HT-29 (cell line): ENCODE results near the gene ZFAND3. TPM values are rescaled to one million over a fixed set of nuclear protein-coding genes. Genes with fewer than 3 reads are reported as not detected.
"Not testable (repeated sequence)": the region's sequence is repeated elsewhere in the genome, so short reads cannot be mapped to it uniquely, and the experiment has no call there.

ENCODE experiments used
- DNase-seq: peaks from one replicate; pipeline ENCODE4 v3.0.0-alpha.2; 2015; ENCODE audit warnings: low spot score
- total RNA-seq: library from RNA; depleted of rRNA; stranded (reverse); fragments of >200 nt; shearing (Covaris generic); gene quantifications from 2 replicates; pipeline ENCODE4 v1.2.3, GENCODE V29; 2014

ZFAND3 gene
- total RNA-seq, 1 experiment from 2014 or later: 19.6 TPM

DNA sequence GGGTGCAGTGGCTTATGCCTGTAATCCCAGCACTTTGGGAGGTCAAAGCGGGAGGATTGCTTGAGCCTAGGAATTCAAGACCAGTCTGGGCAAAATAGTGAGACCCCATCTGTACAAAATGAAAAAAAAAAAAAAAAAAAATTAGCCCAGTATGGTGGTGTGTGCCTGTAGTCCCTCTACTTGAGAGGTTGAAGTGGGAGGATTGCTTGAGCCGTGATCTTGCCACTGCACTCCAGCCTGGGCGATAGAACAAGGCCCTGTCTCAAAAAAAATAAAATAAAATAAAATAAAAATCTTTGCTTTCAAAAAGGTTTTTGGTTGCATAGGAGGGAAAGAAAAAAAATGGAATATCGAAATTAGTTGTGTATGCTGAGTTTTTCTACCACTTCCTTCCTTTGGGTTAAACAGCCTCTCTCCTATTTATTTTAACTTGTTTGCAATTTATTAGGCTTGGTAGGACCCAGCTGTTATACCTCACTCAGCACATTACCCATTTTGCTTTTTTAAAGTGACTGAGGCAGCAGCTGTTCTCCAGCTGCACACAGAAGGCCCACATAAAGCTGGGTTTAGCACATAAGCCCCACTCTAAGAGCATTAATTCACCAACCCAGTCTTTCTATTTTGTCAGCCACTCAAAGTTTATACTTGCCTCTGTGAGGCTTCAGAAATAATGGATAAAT is 152.3 kb downstream of the ZFAND3 start:
- DNase-seq: no peak

DNA sequence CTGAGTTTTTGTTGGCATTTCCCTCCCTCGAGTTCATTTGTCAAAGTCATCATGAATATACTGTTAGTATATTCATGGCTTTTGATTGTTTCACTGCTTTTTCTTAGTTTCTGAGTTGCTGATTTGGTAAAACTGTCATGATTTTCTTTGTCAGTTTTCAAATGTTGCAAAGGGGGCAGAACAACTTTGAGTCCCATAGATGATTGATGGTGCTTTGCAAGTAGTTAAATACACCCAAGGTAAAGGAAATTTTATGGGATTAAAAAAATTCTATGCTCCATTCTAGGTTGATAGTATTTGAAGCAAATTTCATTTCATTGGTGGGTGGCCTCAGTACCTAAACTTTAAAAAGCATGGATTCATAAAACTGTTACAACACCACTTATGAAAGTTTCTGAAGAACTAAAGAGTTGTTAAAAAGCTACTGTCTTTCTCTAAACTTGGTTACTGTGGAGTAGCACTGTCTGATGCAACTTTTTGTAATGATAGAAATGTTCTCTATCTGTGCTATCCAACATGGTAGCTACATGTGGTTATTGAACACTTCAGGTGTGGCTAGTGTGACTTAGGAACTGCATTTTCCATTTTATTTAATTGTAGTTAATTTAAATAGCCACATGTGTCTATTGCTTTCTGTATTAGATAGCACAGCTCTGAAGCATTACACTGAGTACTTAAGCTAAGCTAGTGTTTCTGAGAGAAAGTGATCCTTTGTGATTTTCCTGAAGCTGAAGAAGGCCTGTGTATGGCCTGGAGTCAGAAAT is 153.6 kb downstream of the ZFAND3 start:
- no peak for DNase-seq

DNA sequence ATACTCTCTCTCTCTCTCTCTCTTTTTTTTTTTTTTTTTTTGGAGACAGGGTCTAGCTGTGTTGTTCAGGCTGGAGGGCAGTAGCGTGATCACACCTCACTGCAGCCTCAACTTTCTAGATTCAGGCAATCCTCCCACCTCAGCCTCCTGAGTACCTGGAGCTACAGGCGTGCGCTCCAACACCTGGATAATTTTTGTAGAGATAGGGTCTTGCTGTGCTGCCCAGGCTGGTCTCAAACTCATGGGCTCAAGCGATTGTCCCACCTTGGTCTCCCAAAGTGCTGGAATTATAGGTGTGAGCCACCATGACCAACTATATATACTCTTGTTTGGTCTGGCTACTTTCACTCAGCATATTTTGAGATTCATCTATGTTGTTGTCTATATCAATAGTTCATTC is 154.9 kb downstream of the ZFAND3 start:
- DNase-seq: no peak

DNA sequence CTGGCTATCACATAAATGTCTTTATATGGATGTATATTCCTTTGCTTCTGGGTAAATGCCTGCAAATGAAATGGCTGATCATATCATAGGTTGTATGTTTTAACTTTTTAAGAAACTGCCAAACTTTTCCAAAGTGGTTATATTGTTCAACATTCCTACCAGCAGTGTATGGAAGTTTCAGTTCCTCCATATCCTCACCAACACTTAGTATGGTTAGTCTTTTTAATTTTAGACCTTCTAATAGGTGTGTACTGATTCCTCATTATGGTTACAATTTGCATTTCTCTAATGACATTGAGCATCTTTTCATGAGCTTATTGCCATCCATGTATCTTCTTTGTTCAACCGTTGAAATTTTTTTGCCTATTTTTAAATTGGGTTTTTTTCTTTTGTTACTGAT is 155.4 kb downstream of the ZFAND3 start:
- DNase-seq: no peak

DNA sequence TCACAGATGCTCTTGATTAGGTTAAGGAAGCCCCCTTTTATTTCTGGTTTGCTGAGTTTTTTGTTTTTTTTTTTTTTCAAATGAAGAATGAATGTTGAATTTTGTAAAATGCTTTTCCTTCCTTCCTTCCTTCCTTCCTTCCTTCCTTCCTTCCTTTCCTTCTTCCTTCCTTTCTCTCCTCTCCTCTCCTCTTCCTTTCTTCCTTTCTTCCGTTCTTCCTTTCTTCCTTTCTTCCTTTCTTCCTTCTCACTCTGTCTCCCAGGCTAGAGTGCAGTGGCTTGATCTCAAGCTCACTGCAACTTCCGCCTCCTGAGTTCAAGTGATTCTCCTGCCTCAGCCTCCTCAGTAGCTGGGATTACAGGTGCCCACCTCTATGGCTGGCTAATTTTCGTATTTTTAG is 158.2 kb downstream of the ZFAND3 start:
- no peak for DNase-seq

DNA sequence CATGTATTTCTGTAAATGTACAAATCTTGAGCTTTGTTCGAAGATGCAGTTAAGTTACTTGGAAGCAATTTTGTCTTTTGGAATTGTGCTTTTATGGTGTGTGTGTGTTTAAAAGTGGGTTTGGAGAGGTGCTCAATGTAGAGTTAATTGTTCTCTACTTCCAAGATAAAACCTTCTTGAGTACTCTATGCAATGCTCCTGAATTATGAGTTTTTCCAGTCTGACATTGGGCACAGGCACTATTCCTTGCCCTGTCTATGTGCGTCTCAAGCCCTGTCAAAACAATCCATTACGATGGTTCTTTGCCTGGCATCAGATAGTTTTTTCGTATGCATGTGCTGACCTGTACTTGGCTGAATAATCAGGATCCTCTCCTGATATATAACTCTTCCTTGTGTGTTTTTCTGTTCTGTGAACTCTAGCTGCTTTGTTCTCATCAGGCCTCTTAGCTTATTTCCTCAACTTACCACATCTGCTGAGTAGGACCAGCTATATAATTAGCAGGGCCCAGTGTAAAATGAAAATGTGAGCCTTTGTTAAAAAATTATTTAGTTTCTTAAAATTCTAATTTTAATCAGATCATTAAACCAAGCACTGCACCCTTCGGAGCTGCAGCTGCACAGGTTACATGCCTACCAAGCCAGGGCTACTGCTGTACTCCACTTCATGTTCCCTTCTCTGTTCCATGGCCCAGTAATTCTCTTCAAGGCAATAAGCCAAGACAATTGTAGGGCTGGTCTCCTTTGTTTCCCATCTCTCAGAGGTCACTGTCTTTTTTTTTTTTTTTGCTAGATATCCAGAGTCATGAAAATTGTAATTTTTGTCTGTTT is 160.1 kb downstream of the ZFAND3 start:
- DNase-seq: no peak

DNA sequence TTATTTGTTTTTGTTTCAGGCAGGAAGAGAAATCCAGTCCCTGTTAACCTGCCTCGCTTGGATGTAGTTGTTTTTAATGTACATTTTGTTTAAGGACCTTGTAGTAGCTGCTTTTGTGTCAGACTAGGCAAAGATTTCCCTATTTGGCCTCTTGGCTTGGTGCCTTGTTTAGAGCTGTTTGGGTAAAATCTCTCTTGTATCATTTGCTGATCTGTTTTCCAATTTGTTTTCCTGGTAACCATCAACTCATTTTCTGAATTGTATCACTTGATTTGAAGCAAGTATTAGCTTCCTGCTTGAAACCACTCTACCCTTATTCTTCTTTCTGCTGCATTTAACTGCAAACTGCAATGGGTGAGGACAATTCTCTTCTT is 160.7 kb downstream of the ZFAND3 start:
- no peak for DNase-seq

DNA sequence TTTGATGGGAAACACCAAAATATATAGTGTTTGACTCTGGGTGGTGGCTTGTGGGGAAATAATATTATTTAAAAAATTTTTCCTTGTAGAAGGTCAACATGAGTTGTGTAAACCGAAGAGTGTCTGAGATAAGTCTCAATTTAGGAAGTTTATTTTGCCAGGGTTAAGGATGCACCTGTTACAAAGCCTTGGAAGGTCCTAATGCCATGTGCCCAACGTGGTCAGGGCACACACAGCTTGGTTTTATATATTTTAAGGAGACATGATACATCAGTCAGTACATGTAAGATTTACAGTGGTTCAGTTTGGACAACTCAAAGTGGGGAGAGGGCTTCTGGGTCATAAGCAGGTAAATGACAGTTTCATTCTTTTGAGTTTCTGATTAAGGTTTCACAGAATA is 162.1 kb downstream of the ZFAND3 start:
- no peak for DNase-seq

DNA sequence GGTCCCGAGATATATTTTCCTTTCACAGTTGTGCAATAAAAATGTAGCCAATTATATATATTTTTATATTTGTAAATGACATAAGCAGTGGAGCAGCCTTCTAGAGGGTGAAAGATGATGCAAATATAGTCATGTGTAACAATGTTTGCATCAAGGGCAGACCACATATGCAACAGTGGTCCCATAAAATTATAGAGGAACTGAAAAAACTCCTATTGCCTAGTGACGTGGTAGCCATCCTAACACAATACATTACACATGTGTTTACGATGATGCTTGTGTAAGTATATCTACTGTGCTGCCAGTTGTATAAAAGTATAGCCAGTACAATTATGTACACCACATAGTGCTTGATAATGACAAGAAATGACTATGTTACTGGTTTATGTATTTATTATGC is 162.8 kb downstream of the ZFAND3 start:
- DNase-seq: no peak

DNA sequence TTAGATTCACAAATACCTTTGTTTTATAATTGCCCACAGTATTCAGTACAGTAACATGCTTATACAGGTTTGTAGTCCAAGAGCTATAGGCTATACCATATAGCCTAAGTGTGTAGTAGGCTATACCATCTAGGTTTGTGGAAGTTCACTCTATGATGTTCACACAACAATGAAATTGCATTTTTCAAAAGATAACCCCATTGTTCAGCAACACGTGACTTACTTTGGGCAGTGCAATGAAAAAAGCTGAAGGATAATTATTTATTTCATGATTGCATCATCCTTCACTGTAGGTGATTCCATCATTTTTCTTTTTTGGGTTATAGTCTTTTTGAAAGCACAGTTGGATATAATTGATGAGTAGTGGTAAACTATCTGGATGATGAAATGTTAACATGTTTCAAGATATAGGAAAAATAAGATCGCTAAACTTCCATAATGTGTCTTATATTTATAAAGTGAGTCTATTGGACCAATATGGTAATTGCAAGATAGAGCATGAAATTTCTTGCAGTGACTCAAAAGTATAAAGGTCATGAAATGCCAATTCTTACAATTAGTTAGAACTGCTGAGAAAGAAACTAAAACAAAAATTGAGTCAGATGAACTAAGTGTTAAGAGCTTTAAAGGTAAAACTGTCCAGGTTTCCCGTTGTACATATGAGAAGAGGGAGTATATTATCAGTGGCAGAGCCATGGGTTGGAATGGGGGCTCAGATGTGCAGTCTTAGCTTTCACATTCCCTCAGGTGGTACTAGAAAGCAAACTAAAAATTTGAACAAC is 164.4 kb downstream of the ZFAND3 start:
- DNase-seq: no peak

DNA sequence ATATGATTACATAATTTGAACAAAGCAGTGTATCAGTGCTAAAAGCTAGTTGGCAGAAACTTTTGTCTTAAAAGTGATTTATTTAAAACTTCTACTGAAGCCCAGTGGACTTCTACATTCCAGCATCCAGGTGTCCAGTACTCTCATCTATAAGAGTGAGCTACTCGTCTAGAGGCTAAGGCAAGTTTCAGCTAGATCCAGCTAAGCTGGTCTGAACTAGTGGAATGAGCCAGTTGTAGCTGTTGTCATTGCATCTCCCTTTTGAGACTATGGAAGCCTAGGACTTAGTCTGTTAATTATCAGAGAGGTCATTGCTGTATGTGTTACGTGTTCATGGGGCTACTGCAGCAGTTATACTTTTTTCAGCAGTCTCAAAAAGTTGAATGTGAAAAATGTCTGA is 165.1 kb downstream of the ZFAND3 start:
- DNase-seq: no peak

DNA sequence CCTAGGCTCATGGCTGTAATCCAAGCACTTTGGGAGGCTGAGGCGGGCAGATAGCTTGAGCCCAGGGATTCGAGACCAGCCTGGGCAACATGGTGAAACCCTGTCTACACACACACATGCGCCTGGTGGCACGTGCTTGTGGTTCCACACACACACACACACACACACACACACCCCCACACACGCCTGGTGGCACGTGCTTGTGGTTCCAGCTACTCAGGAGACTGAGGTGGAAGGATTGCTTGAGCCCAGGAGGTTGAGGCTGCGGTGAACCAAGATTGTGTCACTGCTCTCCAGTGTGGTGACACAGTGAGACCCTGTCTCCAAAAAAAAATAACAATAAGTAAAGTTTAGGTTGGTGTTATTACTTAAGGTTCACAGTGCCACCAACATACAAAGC is 165.8 kb downstream of the ZFAND3 start:
- no peak for DNase-seq

DNA sequence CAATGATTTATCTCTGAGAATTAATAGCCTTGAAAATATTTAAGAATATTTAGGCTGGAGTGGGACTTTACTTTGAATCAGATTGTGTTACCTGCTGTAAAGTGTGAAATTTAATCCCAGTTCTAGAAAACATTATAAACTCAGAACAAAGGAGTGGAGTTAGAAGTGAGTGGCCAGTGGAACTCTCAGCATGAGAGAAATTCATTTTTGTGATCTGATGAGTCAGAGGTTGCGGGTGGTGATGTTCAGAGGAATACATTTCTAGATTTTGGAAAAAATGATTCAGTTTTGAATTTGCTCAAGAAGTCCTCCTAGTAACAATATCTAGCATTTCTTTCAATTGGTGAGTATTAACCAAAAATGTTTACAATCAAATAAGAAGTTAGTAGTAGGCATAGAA is 167.5 kb downstream of the ZFAND3 start:
- DNase-seq: no peak

DNA sequence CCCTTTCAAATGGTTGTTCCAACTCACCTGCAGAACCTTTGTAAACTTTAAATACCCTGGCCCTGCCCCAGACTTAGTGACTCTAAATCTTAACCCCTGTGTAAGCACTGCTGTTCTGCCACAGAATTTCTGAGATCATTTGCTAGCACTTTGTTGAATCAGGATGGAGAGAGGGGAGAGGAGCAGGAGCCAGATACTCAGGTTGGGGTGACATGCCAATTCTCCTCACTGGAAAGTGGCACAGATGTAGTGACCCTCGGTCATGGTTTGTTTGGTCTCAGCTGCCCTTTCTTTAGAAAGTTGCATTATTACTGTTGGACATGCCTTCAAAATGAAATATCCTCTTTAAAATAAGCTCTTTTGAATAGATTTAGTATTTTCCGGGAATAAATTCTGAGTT is 168.0 kb downstream of the ZFAND3 start:
- DNase-seq: no peak

DNA sequence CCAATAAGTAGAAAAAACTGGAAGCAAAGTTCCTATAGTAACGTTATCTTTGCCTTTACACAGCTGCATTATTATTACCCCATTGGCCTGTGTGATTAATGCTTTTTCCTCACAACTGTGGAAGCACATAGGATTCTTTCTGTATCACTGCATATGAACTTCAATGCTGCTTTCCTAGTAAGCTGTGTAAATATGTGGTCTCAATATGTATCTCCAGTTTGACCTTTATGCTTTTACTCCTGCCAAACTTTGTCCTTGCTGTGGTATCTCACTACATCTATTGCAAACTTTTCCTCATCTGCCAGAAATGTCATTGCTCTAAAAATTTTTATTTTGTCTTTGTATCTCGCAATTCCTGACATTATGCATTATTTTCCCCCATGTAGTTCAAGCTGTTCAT is 168.6 kb downstream of the ZFAND3 start:
- DNase-seq: no peak

DNA sequence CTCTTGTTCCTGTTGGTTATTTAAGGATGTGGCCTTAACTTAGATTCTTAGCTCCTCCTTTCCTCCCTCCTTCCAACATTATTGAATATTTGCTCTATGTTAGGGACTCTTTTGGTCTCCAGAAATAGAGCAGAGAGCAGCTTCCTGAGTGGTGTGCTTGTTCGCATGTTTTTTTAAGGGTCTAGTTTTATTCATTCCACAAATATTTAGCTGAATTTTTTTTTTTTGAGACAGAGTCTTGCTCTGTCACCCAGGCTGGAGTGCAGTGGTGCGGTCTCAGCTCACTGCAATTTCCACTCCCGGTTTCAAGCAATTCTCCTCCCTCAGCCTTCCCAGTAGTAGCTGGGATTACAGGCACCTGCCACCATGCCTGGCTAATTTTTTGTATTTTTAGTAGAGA is 169.2 kb downstream of the ZFAND3 start:
- no peak for DNase-seq

DNA sequence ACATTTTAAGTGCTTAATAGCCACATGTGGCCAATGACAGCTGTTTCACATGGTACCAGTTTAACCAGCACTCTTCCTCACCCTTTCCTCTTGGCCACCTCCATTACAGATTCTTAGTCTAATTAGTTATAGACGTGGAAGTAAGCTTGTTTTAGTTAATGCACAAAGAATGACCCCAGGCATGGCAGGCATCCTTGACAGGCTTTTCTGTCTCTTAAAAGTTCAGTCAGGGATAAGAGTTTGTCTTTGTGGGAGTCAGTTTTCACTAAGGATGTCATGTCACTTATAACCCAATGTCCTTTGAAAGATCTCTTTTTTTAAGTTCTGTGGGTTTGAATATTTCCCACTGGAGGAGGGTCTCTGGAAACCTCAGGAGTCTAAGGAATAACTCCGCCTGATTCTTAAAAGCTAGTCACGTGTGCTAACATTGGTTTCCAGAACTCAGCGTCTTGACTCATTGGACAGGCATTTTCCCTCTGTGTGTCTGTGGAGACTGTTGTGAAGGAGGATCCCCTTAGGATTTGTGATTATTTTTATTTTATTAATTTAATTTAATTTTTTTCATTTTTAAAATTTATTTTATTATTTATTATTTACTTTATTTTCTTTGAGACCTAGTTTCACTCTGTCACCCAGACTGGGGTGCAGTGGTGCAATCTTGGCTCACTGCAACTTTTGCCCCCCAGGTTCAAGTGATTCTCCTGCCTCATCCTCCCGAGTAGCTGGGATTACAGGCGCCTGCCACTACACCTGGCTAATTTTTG is 171.4 kb downstream of the ZFAND3 start:
- DNase-seq: no peak

DNA sequence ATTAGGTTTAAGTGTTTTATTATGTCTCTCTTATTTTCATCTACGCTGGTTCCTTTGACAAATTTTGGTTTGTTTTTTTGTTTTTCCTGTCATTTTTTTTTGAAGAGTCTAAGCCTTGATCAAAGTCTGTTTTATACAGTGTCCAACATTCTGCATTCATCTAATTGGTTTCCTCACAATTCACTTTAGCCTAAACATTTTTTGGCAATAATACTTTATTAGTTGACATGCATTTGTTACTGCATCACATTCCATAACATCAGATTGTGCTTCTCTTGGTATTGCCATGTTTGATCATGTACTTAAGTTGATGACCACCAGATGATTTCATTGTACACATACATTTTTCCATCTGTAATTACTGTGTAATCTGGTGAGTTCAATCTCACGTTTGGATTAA is 173.2 kb downstream of the ZFAND3 start:
- no peak for DNase-seq

DNA sequence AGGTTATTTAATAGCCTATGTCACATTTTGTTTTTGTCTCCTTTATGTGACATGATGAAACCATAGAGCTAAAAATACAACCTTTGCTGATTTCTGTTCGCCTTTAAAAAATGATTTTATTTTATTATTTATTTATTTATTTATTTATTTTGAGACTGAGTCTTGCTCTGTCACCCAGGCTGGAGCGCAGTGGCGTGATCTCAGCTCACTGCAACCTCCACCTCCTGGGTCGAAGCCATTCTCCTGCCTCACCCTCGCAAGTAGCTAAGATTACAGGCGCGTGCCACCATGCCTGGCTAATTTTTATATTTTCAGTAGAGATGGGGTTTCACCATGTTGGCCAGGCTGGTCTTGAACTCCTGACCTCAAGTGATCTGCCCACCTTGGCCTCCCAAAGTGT is 173.7 kb downstream of the ZFAND3 start:
- DNase-seq: not testable (repeated sequence)

DNA sequence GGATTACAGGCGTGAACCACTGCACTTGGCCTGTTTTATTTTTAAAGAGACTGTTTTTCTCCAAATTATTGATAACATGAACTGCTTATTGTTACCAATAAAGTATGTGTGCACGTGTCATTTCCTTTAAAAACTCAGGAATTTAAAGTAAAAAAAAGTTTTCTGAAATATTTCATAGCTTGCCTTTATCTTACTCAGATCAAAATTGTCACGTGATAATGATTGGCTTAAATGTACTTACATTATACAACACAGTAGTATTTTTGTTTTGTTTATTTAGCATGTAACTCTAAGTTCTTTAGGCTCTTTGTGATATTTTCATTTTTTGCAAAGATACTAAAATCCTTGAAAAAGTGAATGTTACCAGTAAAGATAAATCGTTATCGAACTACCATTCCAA is 174.1 kb downstream of the ZFAND3 start:
- DNase-seq: no peak

DNA sequence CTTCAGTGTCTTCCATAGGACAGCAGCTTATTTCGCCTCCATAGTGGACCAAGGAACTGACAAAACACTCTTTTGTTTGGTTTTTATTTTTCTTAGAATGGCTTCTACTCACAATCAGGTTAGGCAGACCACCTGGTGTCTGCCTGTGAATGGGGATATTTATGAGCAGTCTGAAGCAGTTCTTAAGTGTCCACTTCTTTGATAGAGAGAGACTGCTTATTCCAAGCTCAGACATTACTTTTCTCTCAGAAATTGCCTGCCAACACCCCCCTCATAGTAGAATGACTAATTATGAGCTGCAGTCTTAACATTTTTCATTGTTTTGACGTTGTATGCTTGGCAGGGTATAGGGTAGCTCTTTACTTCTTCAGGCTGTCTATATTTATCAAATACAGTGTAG is 174.7 kb downstream of the ZFAND3 start:
- DNase-seq: no peak
